Measurements from ENCODE around the gene GABRE.
"Not testable (repeated sequence)": the region's sequence is repeated elsewhere in the genome, so short reads cannot be mapped to it uniquely, and the experiment has no call there.

GABRE gene

DNA sequence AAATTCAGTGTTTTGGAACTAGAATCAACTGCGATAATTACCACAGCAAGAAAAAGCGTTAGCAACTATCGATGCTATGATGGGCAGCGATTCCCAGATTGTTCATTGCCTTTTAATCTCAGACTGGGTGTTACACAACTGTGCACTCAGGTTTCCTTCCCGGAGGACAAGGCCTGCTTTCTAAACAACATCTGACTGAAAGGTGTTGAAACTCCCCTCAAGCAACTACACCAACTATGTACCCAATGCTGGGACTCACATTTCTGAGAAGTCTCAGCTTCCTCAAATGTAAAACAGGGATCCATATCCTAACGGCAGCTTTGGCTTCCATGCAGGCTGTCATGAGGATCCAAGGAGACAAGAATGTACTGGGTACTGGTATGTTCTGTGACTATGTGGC lies 8.2 kb downstream of the GABRE start:
- DNase-seq = no peak

- no peak for DNase-seq
Observed at GRCh38 chrX:151962034-151962433, 12.4 kb downstream of the GABRE start.

DNA sequence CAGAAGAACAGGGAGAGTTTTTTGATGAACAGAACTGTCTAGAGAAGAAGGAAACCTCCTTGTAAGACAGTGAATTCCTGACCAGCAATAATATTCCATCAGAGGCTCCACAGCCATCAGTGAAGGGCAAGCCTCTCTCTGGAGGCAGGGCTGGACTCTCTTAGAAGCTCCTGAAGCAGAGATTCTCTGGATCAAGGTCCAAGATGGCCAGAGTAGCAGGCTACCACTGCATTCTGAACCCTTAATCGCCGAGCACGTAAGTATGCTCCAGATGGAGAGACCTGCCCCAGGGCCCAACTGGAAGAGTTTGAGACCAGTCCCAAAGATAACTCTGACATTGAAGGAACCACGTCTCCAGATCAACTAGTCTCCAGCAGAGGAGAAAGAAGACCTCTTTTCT lies 16.4 kb downstream of the GABRE start:
- no peak for DNase-seq

DNA sequence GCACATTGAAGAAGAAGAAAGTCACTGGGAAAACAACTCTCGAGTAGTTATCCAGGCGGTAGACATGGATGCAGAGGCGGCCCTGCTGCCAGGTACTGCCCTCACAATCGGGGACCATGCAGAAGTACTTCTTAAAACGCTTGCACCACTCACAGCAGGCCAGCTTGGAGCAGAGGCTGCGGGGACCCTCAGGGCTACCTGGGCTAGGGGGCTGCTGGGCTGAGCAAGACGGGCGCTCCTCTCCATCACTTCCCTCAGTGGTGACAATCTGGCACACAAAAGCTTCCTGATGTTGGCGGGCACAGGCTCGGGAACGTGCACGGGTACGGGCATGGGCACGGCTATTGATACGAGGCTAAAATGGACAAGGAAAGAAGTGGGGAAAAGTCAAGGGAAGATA lies 19.7 kb downstream of the GABRE start:
- DNase-seq = no peak

DNA sequence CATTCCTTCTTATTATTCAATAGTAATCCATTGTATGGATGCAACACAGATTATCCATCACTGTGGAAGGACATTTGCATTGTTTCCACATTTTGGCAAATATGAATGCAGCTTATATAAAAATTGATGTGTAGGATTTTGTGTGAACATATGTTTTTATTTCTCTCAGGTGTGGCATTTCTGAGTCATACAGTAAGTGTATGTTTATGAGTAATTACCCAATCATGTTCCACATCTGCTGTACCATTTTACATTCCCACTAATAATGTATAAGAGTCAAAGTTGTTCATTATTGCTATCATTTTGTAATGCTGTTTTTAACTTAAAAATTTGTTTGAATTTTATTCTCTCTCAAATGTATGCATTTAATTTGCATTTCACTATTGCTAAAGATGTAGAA lies 36.3 kb downstream of the GABRE start:
- DNase-seq = no peak

DNA sequence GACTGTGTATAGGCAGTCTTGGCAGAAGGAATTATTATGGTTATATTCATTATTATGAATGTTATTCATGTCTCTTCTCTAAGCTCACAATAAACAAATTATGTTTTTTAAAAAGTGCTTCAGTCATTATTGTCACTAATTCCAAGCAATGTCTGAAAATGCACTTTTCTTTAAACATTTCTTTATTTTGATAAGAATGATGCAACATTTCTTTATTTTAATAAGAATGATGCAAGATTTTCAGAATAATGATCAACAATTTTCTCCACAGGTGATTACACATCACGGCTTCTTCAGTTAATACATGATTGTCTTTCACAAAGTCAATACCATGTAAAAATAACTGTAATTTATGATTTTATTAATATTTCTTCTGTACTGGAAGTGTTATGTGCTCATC lies 39.1 kb downstream of the GABRE start:
- no peak for DNase-seq

GRCh38 chrX:151929126-151929525 lies 45.4 kb downstream of the GABRE start:
- no peak for DNase-seq

DNA sequence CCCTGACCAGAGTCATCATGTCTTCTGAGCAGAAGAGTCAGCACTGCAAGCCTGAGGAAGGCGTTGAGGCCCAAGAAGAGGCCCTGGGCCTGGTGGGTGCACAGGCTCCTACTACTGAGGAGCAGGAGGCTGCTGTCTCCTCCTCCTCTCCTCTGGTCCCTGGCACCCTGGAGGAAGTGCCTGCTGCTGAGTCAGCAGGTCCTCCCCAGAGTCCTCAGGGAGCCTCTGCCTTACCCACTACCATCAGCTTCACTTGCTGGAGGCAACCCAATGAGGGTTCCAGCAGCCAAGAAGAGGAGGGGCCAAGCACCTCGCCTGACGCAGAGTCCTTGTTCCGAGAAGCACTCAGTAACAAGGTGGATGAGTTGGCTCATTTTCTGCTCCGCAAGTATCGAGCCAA lies 50.8 kb downstream of the GABRE start:
- no peak for DNase-seq

DNA sequence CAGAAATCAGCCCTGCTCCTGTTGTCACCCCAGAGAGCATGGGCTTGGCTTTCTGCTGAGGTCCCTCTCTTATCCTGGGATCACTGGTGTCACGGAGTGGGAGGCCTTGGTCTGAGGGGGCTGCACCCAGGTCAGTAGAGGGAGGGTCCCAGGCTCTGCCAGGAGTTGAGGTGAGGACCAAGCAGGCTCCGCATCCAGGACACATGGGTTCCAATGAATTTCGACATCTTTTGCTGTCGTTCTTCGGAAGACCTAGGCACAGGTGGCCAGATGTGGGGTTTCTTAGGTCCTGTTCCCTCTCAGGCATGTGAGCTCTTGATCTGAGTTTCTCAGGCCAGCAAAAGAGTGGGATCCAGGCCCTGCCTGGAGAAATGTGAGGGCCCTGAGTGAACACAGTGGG lies 51.8 kb downstream of the GABRE start:
- DNase-seq = no peak

DNA sequence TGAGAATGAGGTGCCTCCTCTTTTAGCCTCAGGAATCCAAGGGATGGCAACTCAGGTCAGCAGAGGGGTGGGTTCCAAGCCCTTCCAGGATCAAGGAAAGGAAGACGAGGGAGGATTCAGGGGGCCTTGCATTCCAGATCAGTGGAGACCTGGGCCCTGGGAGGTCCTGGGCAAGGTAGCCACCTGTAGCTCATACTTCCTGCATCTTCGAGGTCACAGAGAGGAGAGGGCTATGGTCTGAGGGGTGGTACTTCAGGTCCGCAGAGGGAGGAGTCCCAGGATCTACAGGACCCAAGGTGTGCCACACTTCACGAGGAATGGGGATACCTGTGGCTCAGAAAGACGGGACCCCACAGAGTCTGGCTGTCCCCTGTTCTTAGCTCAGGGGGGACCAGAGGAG lies 52.6 kb downstream of the GABRE start:
- no peak for DNase-seq

DNA sequence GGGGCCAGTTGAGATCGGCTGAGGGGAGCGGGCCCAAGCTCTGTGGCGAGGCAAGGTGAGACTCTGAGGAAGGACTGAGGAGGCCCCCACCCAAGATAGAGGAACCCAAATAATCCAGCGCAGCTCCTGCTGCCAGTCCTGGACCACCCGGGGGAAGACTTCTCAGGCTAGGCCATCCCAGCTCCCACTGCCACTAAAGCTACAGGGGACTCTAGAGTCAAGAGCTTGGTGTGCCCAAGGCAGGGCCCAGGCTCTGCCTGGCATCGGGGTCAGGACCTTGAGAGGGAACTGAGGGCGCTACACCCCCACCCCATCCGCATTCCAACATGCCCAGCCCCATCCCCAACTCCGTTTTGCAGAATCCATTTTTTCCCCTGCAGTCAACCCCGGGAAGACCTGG lies 53.2 kb downstream of the GABRE start:
- no peak for DNase-seq

DNA sequence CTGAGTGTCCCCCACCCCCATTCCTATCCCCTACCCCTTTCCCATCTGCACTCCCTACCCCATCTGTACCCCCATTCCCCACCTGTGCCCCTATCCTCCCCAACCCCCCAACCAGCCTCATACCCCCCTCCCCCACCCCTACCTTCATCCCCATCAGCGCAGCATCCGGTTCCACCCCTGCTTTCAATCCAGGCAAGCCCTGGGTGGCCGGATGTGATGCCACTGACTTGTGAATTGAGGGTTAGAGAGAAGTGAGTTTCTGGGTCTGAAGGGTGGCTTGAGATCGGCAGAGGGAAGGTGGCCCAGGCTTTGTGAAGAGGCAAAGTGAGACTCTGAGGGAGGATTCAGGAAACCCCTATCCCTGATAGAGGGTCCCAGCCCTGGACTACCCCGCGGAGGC lies 53.9 kb downstream of the GABRE start:
- DNase-seq = no peak

GRCh38 chrX:151920101-151920500 lies 54.4 kb downstream of the GABRE start:
- no peak for DNase-seq

- no peak for DNase-seq
Observed at GRCh38 chrX:151919610-151920009, 54.9 kb downstream of the GABRE start.

GRCh38 chrX:151918736-151919135 lies 55.7 kb downstream of the GABRE start:
- not testable (repeated sequence) for DNase-seq

- no peak for DNase-seq
Observed at GRCh38 chrX:151912780-151913179, 61.7 kb downstream of the GABRE start, which contains the start of gene MAGEA4. MAGEA4 (plus strand) TSS chrX:151912889; CDS start chrX:151923665, 10,776 bp downstream.

GRCh38 chrX:151912221-151912620 lies 62.3 kb downstream of the GABRE start:
- no peak for DNase-seq

DNA sequence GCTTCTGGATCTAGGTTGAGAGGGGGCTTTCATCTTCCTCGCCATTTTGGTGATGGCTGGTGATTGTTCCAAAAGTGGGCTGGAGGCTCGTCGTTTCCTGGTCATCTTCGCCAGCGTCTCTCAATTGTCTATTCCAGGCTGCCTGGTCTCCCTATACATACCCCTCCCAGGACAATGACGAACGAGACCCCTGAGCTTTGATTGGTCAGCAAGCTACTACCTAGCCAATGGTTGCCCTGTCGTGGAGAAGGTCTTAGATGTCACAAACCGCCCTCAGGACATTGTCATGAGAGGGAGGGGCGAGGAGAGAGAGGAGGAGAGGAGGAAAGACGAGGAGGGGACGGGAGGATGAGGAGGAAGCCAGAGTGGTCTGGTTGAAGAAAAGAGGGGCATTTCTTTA lies 69.5 kb downstream of the GABRE start:
- DNase-seq = no peak
